ENCODE data around the gene HNRNPM. TPM values are rescaled to one million over a fixed set of nuclear protein-coding genes. Genes with fewer than 3 reads are reported as not detected.

Gene HNRNPM
- total RNA-seq, 1 experiment from 2014 or later = 468 TPM

DNA sequence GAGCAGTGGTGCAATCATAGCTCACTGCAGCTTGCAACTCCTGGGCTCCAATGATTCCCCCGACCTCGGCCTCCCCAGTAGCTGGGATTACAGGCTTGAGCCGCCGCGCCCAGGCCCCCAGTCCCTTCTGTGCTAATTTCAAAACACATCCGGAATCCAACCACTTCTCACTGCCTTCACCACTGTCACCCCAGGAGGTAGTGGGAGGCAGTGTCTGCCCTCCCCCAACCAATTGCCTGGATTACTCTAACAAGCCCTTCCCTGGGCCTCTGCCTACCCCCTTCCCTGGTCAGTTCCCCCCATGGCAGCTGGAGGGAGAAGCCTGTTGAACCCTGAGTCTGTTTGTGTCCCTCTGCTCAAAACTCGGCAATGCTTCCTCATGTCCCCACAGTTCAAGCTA lies 55.4 kb downstream of the HNRNPM start:
- Histone ChIP-seq H4K8ac (replicated peaks; ENCODE audit: insufficient read length, low read depth, low read length) (no peak overlapping the region), H3K79me2 (ENCODE audit: insufficient read depth, low read length) (no peaks in the 10 kb centered on the region), H3K56ac (ENCODE audit: insufficient read length, low read depth, low read length) (no peak overlapping the region), H4K91ac (ENCODE audit: insufficient read length, low read depth, low read length) (no peak overlapping the region), H2BK5ac (ENCODE audit: insufficient read length, low read length) (no peak overlapping the region), H4K20me1 (ENCODE audit: control insufficient read depth, insufficient read depth, insufficient read length) (no peaks in the 10 kb centered on the region), H3K9ac (ENCODE audit: extremely low read depth, insufficient read length, low read length) (no peak overlapping the region), H3K23me2 (ENCODE audit: insufficient read length, low read depth, low read length, poor library complexity, severe bottlenecking) (no peaks in the 10 kb centered on the region), H3K4ac (ENCODE audit: low read depth, low read length) (no peak overlapping the region), H2BK12ac (ENCODE audit: insufficient read length, low read depth, low read length) (no peak overlapping the region), H3K27ac (ENCODE audit: insufficient read length, low read depth, low read length) (no peak overlapping the region), H2AK5ac (ENCODE audit: insufficient read length, low read length) (no peak overlapping the region), H3K4me1 (ENCODE audit: insufficient read depth, low read length) (no peaks in the 10 kb centered on the region), H2BK15ac (ENCODE audit: low read depth, low read length) (no peak overlapping the region), H2AFZ (ENCODE audit: low read length) (no peak overlapping the region), H3K27me3 (ENCODE audit: insufficient read depth, low read length) (no peaks in the 10 kb centered on the region), H2BK120ac (ENCODE audit: low read depth, low read length, poor library complexity, severe bottlenecking) (no peak overlapping the region), H3K9me3 (ENCODE audit: control insufficient read depth, low read depth, low read length) (no peaks in the 10 kb centered on the region), H2BK20ac (ENCODE audit: low read depth, low read length, poor library complexity, severe bottlenecking) (no peak overlapping the region), H3K18ac (ENCODE audit: insufficient read length, low read depth, low read length) (no peak overlapping the region), H3K4me2 (ENCODE audit: insufficient read depth, insufficient read length, low read length) (no peak overlapping the region), H4K5ac (ENCODE audit: insufficient read length, low read depth, low read length) (no peak overlapping the region), H3T11ph (ENCODE audit: low read length) (no peak overlapping the region), H3K14ac (ENCODE audit: insufficient read depth, low read length) (no peak overlapping the region), H3K23ac (ENCODE audit: insufficient read length, low read depth, low read length) (no peak overlapping the region), H3K79me1 (ENCODE audit: insufficient read depth, low read depth, low read length, poor library complexity, severe bottlenecking) (no peaks in the 10 kb centered on the region)
- H3K27ac Mint-ChIP-seq = peak overlapping the region; percentile 29 to 83 (median 68); a peak in 4 of 7 replicates
- WGBS (ENCODE audit: extremely low coverage, insufficient read length, low lambda C conversion rate) = no CpG with 5 or more reads among the region's 7 CpGs
- H3K9me3 Mint-ChIP-seq = no peaks in the 10 kb centered on the region
- H3K4me1 Mint-ChIP-seq = peaks cover 9 to 26% of the 10 kb centered on the region in 2 experiments
- peaks cover 3% of the 10 kb centered on the region for H3K27me3 Mint-ChIP-seq (ENCODE audit: low read depth)
- TF ChIP-seq, protein P1, sequence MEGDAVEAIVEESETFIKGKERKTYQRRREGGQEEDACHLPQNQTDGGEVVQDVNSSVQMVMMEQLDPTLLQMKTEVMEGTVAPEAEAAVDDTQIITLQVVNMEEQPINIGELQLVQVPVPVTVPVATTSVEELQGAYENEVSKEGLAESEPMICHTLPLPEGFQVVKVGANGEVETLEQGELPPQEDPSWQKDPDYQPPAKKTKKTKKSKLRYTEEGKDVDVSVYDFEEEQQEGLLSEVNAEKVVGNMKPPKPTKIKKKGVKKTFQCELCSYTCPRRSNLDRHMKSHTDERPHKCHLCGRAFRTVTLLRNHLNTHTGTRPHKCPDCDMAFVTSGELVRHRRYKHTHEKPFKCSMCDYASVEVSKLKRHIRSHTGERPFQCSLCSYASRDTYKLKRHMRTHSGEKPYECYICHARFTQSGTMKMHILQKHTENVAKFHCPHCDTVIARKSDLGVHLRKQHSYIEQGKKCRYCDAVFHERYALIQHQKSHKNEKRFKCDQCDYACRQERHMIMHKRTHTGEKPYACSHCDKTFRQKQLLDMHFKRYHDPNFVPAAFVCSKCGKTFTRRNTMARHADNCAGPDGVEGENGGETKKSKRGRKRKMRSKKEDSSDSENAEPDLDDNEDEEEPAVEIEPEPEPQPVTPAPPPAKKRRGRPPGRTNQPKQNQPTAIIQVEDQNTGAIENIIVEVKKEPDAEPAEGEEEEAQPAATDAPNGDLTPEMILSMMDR (conservative IDR thresholded peaks at IDR 0.05) = no peak
- no peaks in the 10 kb centered on the region; a peak in 1 of 7 replicates for H3K36me3 Mint-ChIP-seq (ENCODE audit: insufficient read depth in 1 of 3, low read depth in 3 of 3)
- DNase-seq = no peak
- no peak overlapping the region; a peak in 1 of 5 replicates for H3K4me3 Mint-ChIP-seq

Measured in H9 (cell line).